Cardiac septum (tissue), 1 donor: Measurements from ENCODE around the gene PROM1. TPM values are rescaled to one million over a fixed set of nuclear protein-coding genes. Genes with fewer than 3 reads are reported as not detected.

Experiments
- DNase-seq: peaks from one replicate; pipeline ENCODE4 v3.0.0-alpha.2; 2020; ENCODE audit warnings: low spot score
- intact Hi-C: fragments of 100-400 bp; cut with DNase I; formaldehyde crosslinking; loops from one replicate; pipeline ENCODE4 v1.14.0; 2022
- total RNA-seq: library from RNA; stranded (reverse); fragmentation: NEBNext Ultra II Directional; extraction: Animal tissue kit (Norgen Biotek cat#: 25700); gene quantifications from one replicate; pipeline ENCODE4 v1.2.1, GENCODE V29; 2021
- donor health status: DM: no; HTN: no; CAD: no.

PROM1 gene
- total RNA-seq, 1 donor from 2014 or later: 12.6 TPM

DNA sequence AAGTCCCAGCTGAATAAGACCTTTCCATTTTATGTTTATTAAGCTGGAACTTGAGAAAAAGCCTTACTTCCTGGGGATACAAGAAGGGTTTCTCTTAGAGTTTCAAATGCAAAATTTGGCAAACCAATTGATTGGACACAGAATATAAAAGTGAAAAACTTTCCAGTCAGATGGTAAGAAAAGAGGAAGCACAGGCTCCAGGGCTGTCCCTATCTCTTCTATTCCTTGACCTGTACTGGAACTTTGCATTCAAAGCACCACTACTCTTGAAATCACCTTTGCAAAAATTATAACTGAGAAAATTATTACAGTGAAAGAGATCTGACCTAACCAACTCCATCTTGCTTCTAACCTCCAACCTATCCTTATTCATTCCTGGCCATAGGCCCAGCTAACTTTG is 11.7 kb downstream of the PROM1 start:
- DNase-seq: no peak
- intact Hi-C loops: loop anchor here (5.0 kb wide), 1 partner anchor 65 kb away; no protein-coding TSS in a partner anchor

DNA sequence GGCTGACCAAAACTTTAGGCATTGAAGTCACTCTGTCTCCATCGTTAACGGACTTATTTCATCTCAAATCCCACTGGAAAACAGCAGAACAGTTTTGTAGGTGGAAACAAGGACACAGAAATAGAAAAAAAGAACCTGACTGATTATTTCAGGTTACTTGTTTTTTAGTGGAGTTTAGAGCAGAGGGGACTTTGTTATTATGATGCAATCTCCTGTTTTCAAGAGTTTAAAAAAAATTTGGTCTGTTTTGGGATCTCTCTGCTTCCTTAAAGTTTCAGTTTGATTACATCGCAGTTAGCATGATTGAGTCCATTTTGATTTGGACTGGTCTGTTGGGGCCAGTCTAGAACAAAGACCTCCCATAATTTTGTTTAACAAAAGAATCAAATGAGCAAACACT is 13.6 kb downstream of the PROM1 start:
- intact Hi-C loops: loop anchor here (5.0 kb wide), 1 partner anchor 67 kb away; no protein-coding TSS in a partner anchor

DNA sequence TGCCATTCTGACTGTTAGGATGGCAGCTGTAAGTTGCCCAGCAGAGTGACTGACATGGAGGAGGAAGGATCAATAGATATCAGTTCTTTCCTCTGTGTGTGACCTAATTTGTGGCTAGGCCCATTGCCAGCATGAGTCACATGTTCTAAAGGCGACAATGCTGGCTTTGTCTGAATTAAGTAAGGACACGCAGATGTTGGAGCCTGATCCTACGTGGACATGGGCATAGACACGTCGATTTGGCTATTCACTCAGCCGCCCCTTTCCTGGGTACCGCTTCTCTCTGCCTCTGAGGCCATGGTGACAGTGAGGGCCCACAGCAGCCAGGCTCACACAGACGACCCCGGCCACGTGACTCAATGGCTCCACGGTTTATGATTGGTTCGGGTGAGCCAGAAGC is 16.3 kb downstream of the PROM1 start:
- DNase-seq: no peak
- intact Hi-C loops: no loop called here

More for the DNA sequence above, 13.6 kb downstream of the PROM1 start:
- DNase-seq: no peak

DNA sequence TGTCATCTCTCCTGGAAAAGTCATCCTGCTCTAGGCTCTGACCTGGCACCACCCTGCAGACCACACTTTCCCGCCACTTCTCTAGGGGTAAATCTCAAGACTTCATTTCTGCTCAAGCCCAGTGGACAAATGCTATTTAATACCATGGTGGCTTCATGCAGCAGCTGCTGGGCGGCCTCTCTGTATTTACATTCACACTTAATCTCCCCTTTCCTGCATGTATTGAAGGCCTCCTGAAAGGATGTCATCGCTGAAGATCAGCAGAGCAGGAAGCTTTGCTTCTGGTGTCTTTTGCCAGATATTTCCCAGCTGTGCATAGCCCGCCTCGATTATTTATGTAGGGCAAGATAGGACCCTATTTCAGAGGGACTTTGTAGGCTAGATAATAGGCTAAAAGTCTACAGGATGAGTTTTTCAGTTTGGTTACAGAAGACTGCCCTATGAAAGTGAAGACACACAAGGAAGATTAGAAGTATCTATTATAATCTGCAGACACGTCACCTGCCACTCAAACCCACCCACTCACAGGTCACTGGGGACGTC is 17.2 kb downstream of the PROM1 start:
- intact Hi-C loops: no loop called here
- no peak for DNase-seq

DNA sequence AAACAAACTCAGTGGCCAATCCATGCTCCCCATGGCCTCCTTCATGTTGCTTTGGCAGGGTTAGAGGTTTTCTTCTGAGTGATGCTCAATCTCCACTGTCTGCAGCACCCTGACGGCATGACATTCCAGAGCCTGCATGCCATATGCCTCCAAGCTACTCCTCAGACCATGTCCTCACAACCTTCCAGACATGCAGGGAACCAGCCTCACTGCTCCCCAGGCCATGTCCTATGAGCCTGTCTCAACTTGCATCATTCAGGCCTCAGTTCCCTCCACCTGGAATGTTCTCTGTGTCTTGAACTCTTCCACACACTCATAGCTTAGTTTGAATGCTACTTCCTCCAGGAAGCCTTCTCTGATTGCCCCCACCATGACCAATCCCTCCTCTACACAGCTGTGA is 18.8 kb downstream of the PROM1 start:
- no peak for DNase-seq
- intact Hi-C loops: no loop called here

DNA sequence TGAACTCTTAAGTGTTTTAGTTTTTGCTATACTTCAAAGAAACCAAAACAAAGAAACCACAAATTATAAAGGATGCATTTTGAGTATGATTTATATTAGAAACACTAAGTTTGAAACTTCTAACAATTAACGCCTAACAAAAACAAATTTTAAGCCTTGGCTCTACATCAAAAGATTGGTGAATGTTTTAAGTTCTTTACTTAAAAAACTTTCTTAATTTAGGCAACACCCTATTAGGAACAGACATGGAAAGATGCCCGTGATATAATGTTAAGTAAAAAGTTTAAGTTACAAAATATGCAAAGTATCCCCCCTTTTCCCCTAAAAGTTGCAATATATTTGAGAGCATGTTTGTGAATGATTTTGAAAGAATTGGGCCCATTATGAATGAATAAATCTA is 21.2 kb downstream of the PROM1 start:
- intact Hi-C loops: no loop called here
- DNase-seq: no peak

DNA sequence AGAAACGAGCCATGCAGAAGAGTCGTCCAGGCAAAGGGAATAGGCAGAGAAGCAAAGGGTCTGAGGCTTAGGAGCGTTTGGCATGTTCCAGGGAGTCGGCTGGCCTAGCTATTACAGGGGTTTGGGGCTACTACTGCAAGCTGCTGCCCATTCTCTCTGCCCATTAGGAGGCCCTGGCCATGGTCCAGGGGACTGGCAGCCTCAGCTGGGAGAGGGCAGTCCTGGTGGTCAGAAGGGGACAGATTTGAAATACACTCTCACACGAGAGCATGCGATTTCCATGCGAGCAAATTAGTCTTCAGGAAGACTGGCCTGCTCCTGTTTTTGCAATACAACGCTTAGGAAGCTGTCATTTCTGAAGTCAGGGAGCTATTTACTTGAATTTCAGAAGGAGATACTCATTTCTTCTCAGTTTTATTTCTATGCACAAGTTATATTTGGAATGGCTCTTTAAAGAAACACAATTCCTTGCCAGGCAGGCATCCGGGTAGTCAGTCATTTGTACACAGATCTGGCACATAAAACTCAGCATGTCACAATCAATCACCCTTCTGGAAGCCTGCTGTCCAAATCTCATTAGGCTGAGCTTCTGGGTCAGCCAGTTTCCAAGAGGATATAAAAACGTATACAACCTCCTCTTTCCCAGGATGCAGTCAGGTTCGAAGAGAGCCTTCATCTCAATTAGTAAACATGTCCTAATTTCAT is 27.0 kb downstream of the PROM1 start:
- intact Hi-C loops: no loop called here
- no peak for DNase-seq

DNA sequence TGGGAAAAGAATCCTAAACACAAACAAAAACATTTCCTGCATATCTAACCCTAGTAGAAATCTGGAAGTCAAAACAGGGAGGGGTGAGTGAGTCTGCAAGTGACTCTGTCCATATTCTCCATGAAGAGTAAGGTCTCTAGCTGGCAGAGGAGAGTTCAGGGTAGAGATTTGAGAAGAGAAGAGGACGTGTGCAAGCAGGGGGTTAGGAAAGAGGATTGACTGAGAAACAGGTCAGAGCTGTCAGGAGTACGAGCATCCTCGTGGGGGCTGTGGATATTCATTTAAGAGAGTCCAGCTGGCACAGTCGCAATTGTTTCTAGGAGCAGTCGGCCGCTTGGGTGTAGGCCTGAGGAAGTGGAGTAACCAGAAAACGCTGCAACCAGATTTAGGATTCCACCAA is 27.9 kb downstream of the PROM1 start:
- DNase-seq: no peak
- intact Hi-C loops: no loop called here

DNA sequence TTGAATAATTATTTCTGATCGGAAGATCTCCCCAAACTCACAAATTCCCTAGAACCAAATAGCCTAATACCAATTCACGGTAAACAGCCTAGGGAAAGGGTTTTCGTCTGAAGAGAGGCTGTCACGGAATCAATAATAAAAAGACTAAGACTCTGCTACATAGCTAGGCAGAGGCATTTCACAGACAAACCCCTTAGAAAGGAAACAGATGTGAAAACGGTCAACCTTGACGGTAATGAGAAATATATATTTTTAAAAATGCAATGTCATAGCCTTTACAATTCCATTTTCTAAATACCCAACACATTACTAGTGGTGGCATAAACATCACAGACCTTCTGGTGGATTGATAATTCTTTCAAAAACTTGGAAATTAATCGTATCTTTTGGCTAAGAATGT is 28.4 kb downstream of the PROM1 start:
- DNase-seq: no peak
- intact Hi-C loops: no loop called here

DNA sequence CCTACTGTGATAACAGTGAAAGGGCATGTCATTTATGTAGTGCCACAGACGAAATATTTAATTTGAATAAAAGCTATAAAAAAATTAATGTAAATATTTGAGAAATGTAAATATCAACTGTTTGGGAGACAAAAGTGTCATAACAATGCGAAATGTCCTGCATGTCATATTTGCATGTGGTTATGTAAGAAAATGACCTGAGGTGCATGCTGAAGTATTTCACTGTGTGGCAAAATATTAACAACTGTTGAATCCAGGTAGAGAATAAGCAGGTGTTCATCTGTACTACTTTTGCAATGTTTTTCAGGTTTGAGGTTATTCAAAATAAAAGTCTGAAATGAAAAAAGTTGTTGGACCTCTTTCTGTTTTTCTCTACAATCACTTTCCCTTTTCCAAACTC is 30.9 kb downstream of the PROM1 start:
- no peak for DNase-seq
- intact Hi-C loops: no loop called here

DNA sequence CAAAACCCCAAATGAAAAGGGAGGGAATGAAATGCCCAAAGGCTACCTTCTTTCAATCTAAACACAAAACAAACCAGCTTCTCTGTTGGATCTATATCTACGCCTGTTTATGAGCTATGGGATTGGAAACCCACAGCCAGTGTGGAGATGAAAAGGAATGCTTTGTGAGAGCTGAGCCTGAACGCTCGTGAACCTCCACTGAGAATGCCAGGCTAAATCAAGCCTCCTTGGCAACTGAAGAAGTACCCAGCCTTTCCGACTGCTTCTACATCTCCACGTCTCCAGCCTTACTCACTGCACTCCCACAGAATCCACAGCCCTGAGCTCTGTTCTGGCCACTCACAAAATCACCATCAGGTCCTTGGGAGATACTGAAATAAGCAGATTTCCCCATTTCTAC is 31.8 kb downstream of the PROM1 start:
- intact Hi-C loops: no loop called here
- no peak for DNase-seq

DNA sequence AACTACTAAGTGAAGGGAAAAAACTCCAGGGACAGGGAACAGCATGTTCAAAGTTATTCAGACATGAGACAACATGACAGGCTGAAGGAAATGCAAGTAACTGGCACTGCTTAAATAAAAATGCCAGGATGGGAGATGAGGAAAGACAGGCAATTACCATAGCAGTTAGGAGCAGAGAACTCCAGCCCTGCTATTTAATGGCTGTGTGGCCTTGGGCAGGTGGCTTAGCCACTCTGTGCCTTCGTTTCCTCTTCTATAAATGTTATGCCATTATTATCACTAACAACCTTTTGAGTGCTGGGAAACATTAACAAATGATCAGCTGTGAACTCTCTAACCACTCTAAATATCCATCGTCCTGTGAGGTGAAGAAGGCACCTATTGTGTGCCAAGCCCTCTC is 32.7 kb downstream of the PROM1 start:
- DNase-seq: no peak
- intact Hi-C loops: no loop called here

DNA sequence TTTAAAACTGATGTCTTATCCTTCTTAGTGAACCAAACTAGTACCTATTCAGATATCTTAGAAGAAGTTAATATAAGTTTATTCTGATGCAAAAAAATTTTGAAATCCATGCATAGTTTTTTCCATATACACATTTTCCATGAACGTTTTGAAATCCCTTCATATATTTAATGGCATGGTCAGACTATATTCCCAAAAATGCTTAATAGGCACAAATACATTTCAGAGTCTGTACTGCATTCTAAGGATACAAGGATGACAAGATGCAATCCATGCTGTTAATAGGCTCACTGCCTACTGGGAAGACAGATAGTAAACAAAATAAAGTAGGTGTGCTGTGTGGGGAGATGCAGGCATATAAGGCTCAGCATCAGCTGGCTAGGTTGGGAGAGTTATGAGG is 33.2 kb downstream of the PROM1 start:
- DNase-seq: no peak
- intact Hi-C loops: no loop called here

DNA sequence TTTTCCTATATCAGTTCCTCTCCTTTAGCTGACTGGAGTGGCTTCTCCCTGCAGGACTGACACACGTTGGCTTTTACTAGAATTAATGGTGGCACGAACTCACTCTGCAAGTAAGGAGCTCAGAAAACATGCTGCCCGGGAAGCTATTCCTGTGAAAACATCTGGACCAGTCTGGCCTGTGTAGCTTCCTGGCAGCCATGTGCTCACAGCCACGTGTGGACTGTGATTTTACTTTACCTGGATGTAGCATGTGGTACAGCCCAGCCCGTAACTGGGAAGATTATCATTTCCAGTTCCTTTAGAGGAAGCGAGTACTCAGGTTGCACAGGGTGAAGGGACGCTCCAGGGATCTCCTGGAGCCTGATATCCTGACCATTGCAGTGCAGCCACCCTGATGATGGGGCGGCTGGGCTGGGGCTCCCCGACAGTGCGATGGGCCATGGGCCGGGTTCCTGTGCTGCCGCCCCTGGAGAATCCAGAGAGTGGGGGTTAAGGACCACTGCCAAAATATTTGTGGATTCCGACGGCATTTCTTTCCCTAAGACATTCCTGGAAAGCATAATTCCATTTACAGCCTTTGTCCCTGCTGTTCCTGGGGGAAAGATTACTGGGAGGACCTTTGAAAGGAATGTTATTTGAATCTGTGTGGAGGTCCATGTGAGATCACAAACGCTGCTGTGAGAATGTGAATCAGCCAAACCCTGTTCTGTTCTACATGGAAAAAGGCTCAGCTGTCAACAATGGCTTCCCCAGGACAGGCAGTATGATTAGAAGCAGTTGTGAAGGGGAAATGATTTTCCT is 35.0 kb downstream of the PROM1 start:
- intact Hi-C loops: no loop called here

DNA sequence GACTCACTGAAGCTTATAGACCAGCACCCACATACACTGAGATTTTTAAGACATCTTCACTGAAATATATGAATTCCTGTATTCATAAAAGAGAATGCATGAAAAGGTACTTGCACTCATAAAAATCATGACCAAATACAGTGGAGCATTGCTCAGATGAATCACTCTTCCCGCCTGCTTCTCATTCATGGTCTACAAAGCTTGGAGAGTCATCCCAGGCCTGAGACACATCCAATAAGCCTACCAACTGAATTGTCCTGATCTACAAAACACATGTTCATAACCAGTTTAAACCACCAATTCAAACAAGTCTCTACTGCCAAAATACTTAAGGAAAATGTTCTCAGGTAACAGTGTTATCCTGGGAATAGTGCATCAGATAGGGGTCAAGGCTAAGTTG is 38.1 kb downstream of the PROM1 start:
- no peak for DNase-seq
- intact Hi-C loops: no loop called here

More for the DNA sequence above, 35.0 kb downstream of the PROM1 start:
- DNase-seq: no peak

DNA sequence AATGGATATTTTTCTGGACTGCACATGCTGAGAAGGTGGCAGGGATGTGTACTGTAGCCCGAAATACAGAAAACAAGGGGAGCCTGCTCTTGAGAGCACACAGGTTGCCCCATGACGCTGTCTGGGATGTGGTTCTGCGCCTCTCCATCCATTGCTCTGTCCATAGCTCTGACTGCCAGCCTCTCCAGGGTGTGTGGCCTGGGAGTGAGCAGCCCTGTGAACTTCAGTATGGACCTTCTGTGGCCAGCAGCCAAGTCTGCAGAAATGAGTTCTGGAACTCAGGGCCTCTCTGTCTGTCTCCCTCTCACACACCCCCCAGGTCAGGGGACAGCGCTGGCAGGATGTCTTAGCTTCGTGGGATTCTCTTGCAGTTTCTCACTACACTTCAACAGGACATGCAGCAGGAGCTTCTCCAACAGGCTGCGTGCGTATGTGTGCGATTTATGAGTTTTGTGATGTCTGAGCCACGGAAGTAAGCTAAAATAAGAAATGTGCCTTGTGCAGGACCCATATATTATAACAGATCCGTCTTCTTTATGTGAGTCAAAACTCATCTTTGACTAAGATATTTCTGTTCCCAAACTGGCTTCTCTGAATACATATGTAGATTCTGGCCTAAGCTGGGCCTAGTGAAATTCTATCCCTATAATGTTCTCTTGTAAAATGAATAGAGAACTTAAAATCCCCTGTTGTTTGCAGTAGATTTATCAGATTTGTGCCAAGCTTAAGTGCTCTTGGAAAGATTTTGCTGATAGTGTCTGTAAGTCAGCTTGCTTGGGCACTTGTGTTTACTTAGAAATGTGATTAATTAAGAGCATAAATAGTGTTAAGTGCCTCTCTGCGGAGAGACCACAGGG is 40.0 kb downstream of the PROM1 start:
- no peak for DNase-seq
- intact Hi-C loops: no loop called here

DNA sequence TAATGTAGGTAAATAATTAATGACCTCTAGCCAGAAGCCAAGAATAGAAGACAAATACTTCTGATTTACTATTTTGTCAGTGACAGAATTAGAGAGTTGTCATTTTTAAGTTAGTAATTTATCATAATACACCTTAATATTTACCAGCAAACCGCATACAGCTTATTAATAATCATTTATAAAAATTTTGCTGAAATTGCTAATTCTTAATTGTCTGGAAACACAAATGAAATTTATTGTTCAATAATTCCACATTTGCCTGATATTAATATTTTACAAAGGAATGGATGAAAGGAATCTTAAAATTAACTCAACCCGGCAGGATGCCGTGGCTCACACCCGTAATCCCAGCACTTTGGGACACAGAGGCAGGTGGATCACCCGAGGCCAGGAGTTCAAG is 44.7 kb downstream of the PROM1 start:
- intact Hi-C loops: no loop called here
- DNase-seq: no peak

DNA sequence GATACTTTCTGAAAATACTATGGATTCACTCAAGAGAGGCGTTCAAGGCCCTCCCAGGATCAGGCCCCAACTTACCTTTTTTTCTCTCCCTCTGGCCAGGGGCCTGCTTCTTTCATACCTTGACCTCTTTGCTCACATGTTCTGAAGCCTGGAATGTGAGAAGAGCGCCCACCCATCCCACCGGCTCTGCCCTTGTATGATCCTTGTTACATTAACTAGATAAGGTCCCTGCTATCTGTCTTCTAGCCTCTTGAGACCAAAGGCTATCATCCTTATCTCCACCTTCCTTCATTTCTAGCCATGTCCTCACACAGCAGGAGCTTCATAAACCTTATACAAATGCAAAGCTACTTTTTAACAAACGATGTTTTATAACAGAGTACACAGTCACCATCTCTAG is 45.9 kb downstream of the PROM1 start:
- intact Hi-C loops: no loop called here
- DNase-seq: no peak

DNA sequence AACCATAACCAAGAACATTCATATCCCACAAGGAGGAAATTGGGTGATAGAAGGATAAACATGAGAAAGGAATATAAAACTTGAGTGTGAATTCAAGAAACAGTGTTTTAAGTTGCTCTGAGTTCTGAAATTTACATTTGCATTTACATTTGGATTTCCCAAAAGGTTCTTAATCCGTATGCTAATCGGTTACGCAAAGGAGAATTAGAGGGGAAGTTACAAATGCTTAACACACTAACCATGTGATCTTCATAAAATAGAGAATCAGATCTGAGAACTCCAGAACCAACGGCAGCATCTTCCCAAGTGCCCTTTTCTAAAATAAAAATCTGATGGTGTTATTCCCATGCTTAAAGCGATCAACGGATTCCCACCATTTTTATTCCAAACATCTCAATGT is 48.0 kb downstream of the PROM1 start:
- intact Hi-C loops: no loop called here
- no peak for DNase-seq
